ENCODE results near the gene BUB1.
"Not testable (repeated sequence)": the region's sequence is repeated elsewhere in the genome, so short reads cannot be mapped to it uniquely, and the experiment has no call there.

Gene BUB1

DNA sequence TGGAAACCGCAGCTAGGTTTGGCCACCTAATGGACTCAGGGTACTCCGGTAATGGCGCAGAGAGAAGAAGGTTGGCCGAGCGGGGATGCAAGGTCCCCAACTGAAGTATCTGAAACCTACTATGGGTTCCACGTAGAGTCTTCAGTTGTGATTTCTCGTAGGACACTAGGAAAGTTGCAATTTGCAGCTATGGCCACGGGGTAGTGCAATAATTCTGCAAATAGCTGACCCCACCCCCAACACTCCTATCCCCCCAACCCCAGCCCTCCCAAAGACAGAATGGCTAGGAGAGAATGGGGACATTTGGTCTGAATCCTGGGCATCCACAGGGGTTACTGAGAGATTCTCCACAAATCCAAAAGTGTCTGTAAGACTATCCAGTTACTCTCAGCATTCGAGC lies 75.7 kb downstream of the BUB1 start:
- not testable (repeated sequence) for DNase-seq (ENCODE audit: low read depth in 2 of 2)

DNA sequence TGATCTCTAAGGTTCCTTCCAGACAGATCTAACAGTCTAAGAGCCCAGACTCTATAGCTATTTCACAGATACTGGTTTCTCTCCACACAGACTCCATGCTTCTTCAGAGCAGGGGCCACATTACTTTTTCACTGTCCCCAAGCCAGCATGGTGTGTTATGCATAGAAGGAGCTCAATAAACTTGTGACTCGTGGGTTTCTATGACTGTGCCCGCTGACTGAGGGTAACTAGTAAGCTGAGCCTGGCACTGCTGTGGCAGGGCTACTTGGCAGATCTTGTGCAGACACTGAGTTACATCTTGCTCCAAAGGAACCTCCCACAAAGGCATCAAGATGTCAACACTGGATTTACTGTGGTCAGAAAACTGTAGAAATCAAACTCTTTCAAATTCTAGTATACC lies 85.9 kb downstream of the BUB1 start:
- not testable (repeated sequence) for DNase-seq (ENCODE audit: low read depth in 2 of 2)

DNA sequence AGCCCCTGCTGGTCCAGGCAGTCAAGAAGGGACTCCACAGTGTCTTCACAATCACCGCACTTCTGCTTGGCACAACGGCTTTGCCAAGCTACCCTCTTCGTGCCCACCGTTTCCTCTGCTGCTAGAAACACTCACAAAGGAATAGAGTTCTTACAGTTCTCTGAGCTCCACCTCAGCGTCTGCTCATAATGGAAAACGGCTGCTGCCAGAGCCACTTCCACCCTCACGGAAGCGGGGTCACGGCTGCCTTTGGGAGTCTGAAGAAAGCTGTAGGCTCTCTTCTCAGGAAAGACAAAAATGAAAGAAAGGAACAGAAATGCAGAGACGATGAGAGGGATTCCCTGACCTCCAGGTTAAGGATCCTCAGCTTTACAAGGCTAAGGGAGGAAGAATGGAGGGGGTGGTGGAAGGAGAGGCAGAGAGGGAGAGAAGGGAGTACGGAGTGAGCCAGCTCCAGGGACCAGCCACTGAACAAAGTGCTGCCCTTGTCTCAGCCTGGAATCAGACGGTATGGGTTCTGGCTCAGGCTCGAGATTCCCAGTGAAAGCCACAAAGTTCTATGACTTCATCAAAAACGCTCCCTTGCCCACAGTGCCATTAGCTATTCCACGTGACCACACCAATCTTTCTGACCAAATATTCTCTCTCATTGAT lies 88.1 kb downstream of the BUB1 start:
- not testable (repeated sequence) for DNase-seq (ENCODE audit: low read depth in 2 of 2)

DNA sequence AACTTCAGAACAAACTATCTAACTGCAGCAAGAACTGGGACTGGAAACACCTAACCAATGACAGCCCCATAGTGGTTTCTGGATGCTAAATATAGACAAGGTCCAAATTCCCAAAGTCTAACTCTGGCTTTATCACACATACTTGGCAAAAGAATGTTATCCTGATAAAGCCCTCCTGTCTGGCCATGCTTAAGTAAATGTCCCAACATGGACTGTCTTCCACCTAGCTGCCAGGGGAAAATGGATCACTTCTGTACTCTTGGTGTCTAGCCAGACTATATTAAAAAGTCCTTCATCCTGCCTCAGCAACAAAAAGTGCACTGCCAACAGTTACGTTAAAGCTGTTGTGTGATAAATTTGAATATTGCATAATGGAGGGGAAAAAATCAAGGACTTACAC lies 89.3 kb downstream of the BUB1 start:
- not testable (repeated sequence) for DNase-seq (ENCODE audit: low read depth in 2 of 2)

All from activated CD4-positive, alpha-beta T cell treated with anti-CD3 and anti-CD28 coated beads for 24 hours (primary cell).